Measurements from ENCODE around the gene SUSD5. TPM values are rescaled to one million over a fixed set of nuclear protein-coding genes. Genes with fewer than 3 reads are reported as not detected.

SUSD5 gene
- total RNA-seq (2021; ENCODE audit: unreplicated experiment): 16.3 TPM
- 9.0 TPM for polyA plus RNA-seq (2012; ENCODE audit: insufficient read length)
- percentile 52 among the genes with signal in this experiment for Bru-seq, nascent RNA
- BruChase-seq, experiment 1, labeled RNA remaining after a 2-hour chase: percentile 48 among the genes with signal in this experiment
- percentile 60 among the genes with signal in this experiment for BruChase-seq, experiment 2, labeled RNA remaining after a 6-hour chase
- long read RNA-seq, full-length matches to known transcripts: 62 of 75 reads
- long read RNA-seq, partial matches to known transcripts: 2 of 75 reads
- long read RNA-seq, other reads (novel, unspliced or antisense): 11 of 75 reads

- no peaks in the 10 kb centered on the region for H3K9me3 ChIP-seq (ENCODE audit: control insufficient read depth, insufficient read depth, low read depth, low read length)
- intact Hi-C loops (cut with micrococcal nuclease; ENCODE audit: unreplicated experiment): no loop called here
Measured at GRCh38 chr3:33218446-33219174, at the start of gene SUSD5. Gene SUSD5, minus strand, starts transcription at chr3:33218810. Its CDS starts 13 bp downstream, at chr3:33218797.

More at GRCh38 chr3:33218446-33219174, at the start of gene SUSD5:
- ATAC-seq (peak; percentile 94), DNase-seq (ENCODE audit: low read depth, low spot score) (no peak)
- H3K27ac ChIP-seq (ENCODE audit: low read length): peak within 1 kb of the TSS; percentile 81
- no TSS peak for BruUV-seq (replicated peaks)
- peaks cover 3% of the 10 kb centered on the region; the same call in 1 of the 2 replicates for H3K4me1 ChIP-seq (ENCODE audit: control insufficient read depth, insufficient read depth, low read length)
- POLR2A ChIA-PET: no interaction called here
- in situ Hi-C loops (cut with HindIII; ENCODE audit: low pct_unique_long_range_greater_than_20kb, low sequenced_read_pairs): no loop called here
- CTCF ChIA-PET: interaction anchor here (2.2 kb wide), 1 partner anchor 87 kb away, joined by 5 read pairs; no protein-coding TSS in a partner anchor
- TF ChIP-seq REST (IDR thresholded peaks at IDR 0.05; ENCODE audit: insufficient read depth in 1 of 2, low read depth in 2 of 2, low read length in 1 of 2): no peak
- TF ChIP-seq POLR2AphosphoS5 (IDR thresholded peaks at IDR 0.05; ENCODE audit: low read depth, low read length): no peak
- TF ChIP-seq TCF7L2 (IDR thresholded peaks at IDR 0.05; ENCODE audit: low read depth, low read length): no peak
- TF ChIP-seq SIN3A (IDR thresholded peaks at IDR 0.05; ENCODE audit: borderline replicate concordance, insufficient read depth, low read depth, low read length): no peak
- no peak for TF ChIP-seq CTCF (IDR thresholded peaks at IDR 0.05)
- H3K27me3 ChIP-seq (ENCODE audit: control insufficient read depth, insufficient read depth, low read length): no peaks in the 10 kb centered on the region
- peak within 1 kb of the TSS; percentile 55 to 58 for H3K4me3 ChIP-seq (ENCODE audit: low read depth in 2 of 2, low read length in 2 of 2)
- no peaks in the 10 kb centered on the region; the same call in 1 of the 2 replicates for H3K36me3 ChIP-seq (ENCODE audit: control insufficient read depth, insufficient read depth, low read length)
